Measurements from ENCODE around the gene SNRPB. TPM values are rescaled to one million over a fixed set of nuclear protein-coding genes. Genes with fewer than 3 reads are reported as not detected.

SNRPB gene
- total and polyA plus RNA-seq, 8 donors: 18.4 to 87.2 (median 48.1) TPM

DNA sequence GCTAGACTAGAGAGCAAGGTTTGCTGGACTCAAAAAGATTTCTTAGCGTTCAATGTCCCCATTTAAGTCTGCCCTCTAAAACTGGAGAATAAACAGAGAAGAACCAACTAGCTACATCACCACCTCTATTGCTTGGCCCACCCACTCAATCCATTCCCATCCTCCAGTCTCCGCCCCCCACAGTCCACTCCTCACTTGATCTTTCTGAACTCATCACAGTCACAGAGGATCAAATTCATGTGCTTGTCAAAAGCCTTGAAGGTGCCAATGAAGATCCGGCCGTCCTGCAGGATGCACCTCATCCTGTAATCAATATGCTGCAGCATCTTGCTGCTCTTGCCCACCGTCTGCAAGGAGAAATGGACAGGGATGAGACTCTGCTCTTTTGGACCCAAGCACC, 3.2 kb downstream of the SNRPB start:
- ATAC-seq (no peak), FAIRE-seq (no peak), DNase-seq (no peak)
- Histone ChIP-seq H3K27me3 (no peaks in the 10 kb centered on the region), H3K9me3 (no peaks in the 10 kb centered on the region), H3K27ac (no peak overlapping the region), H3K36me3 (peaks cover 13 to 49% (median 45%) of the 10 kb centered on the region in 3 donors), H3K4me3 (no peak overlapping the region), H3K4me1 (peaks cover 0 to 15% (median 10%) of the 10 kb centered on the region in 3 donors)
- no peak for TF ChIP-seq CTCF (IDR thresholded peaks at IDR 0.05)
- intact Hi-C loops (cut with DNase I): no loop called here
- 85% methylated on average over 5 of the region's 5 CpGs for WGBS, 2 donors

DNA sequence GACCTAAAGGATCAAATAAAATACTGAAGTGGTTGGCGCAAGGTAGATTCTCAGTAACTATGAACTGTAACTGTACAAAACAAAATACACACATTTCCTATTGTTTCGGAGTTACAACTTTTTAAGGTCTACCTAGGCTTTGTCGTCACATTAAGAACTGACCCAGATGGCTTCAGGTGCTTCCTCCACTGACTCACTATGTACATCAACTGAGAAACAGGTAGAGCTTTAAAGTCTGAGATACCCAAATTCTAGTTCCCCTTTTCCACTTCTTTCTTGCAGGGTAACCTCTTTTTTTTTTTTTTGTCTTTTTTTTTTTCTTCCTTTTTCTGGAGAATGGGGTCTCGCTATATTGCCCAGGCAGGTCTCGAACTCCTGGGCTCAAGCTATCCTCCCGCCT, 5.5 kb downstream of the SNRPB start:
- Histone ChIP-seq H3K4me3 (no peak overlapping the region), H3K27ac (no peak overlapping the region), H3K4me1 (peaks cover 0 to 15% (median 10%) of the 10 kb centered on the region in 3 donors), H3K9me3 (no peaks in the 10 kb centered on the region), H3K27me3 (no peaks in the 10 kb centered on the region), H3K36me3 (peaks cover 17 to 72% (median 57%) of the 10 kb centered on the region in 3 donors)
- WGBS, 2 donors: 96 to 98% methylated on average over 6 of the region's 6 CpGs
- FAIRE-seq (no peak), DNase-seq (no peak), ATAC-seq (no peak)
- TF ChIP-seq CTCF (IDR thresholded peaks at IDR 0.05): no peak
- intact Hi-C loops (cut with DNase I): no loop called here

DNA sequence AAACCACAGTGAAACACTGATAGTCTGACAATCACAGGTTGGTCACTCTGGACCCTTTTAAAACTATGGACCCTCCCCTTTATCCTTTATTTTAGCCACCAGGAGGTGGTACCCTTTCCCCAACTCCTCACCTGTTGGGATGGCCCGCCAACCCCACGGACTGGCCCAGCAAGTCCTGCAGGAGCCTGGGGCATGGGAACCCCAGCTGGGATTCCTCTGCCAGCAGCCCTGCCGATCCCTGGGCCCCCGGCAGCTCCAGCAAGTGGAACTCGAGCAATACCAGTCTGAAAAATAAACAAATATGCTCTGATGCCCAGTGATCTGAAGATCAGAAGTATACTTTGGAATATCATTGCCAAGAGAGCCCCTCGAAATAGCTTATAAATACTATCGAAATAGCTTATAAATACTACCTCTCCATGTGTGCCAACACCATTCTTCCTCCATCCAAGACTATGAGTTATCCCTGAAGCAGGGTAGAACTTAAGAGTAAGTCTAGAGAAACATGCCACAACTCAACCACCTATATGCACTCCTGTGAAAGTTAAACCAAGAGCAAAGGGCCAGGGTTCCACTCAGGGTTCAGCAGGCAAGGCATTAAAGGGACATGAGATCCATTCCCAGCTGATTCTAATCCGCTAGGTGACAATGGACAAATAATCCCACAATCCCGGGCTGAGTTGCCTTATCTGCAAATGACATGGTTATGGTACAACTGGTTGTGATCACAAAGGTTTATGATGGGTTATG, 6.8 kb downstream of the SNRPB start:
- FAIRE-seq: no peak
- 78 to 85% methylated on average over 9 of the region's 9 CpGs for WGBS, 2 donors
- no peak for ATAC-seq
- DNase-seq: no peak
- peaks cover 0 to 9% (median 5%) of the 10 kb centered on the region in 3 donors for H3K4me1 ChIP-seq
- H3K36me3 ChIP-seq: peaks cover 17 to 75% (median 57%) of the 10 kb centered on the region in 3 donors
- TF ChIP-seq CTCF (IDR thresholded peaks at IDR 0.05): no peak
- intact Hi-C loops (cut with DNase I): no loop called here
- no peaks in the 10 kb centered on the region for H3K9me3 ChIP-seq
- H3K27me3 ChIP-seq: no peaks in the 10 kb centered on the region
- H3K4me3 ChIP-seq: no peak overlapping the region
- no peak overlapping the region for H3K27ac ChIP-seq

DNA sequence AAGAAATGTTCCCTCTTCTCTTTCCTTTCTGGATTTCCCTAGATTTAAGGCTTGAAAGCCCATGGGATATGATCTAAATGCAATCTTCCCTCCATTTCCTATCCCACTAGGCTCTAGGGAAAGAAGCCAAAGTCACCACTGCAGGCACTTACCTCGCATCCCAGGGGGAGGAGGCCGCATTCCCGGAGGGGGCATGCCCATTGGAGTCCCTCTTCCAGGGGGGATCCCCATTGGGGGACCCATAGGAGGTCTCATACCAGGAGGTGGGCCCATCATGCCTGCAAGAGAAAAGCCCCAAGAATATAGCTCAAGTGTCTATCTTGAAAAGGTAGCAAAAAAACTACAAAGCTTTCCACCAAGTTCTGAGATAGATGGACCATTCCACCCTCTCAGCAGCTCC, 8.1 kb downstream of the SNRPB start:
- Histone ChIP-seq H3K36me3 (peaks cover 17 to 74% (median 57%) of the 10 kb centered on the region in 3 donors), H3K4me3 (no peak overlapping the region), H3K4me1 (no peaks in the 10 kb centered on the region), H3K9me3 (no peaks in the 10 kb centered on the region), H3K27ac (no peak overlapping the region), H3K27me3 (no peaks in the 10 kb centered on the region)
- ATAC-seq: no peak
- DNase-seq: peak in 1 of 6 donors; percentile 55
- WGBS, 2 donors: 83 to 93% methylated on average over 3 of the region's 3 CpGs
- TF ChIP-seq CTCF (IDR thresholded peaks at IDR 0.05): no peak
- intact Hi-C loops (cut with DNase I): no loop called here
- no peak for FAIRE-seq

GRCh38 chr20:2460752-2461424, 9.7 kb downstream of the SNRPB start:
- H3K9me3 ChIP-seq: no peaks in the 10 kb centered on the region
- WGBS, 2 donors: 80 to 86% methylated on average over 4 of the region's 4 CpGs
- no peak for ATAC-seq
- no peaks in the 10 kb centered on the region for H3K27me3 ChIP-seq
- H3K4me1 ChIP-seq: no peaks in the 10 kb centered on the region
- TF ChIP-seq CTCF (IDR thresholded peaks at IDR 0.05): no peak
- intact Hi-C loops (cut with DNase I): no loop called here
- no peak for FAIRE-seq
- no peak overlapping the region for H3K4me3 ChIP-seq
- DNase-seq: no peak
- no peak overlapping the region for H3K27ac ChIP-seq
- H3K36me3 ChIP-seq: peaks cover 17 to 61% (median 45%) of the 10 kb centered on the region in 3 donors

Measured in pancreas (tissue), 10 donors.